GM10248 (cell line): ENCODE data around the gene LEFTY2.
"Not testable (repeated sequence)": the region's sequence is repeated elsewhere in the genome, so short reads cannot be mapped to it uniquely, and the experiment has no call there.

Experiments
- CTCF ChIA-PET: fragments of 300-600 bp; sonication (Branson Sonifier 250); formaldehyde crosslinking; extraction: SDS; loops from one replicate; lab custom pipeline; 2021; ENCODE audit warnings: antibody characterized with exemption; lab: Yijun Ruan, JAX
- POLR2A ChIA-PET: fragments of 350-650 bp; sonication (Branson Sonifier 250); formaldehyde crosslinking; extraction: SDS; loops from one replicate; lab custom pipeline; 2020; ENCODE audit warnings: antibody characterized with exemption; lab: Yijun Ruan, JAX
- DNase-seq: peaks from one replicate; pipeline ENCODE4 v3.0.0; 2012; ENCODE audit errors: extremely low spot score
- CTCF ChIP-seq: IDR thresholded peaks from 2 replicates; pipeline ENCODE4 v1.5.1; 2012; ENCODE audit warnings: mild to moderate bottlenecking, low read depth; ENCODE audit errors: extremely low read depth, missing control alignments, control extremely low read depth

LEFTY2 gene

GRCh38 chr1:225937048-225937968, 3.7 kb downstream of the LEFTY2 start:
- no peak for DNase-seq
- no peak for TF ChIP-seq CTCF
- ChIA-PET POLR2A (no interaction called here), CTCF (interaction anchor here (0.9 to 1.8 kb wide), 5 partner anchors 9 to 463 kb away, joined by 3 to 5 read pairs (median 3); no protein-coding TSS in a partner anchor)

GRCh38 chr1:225936523-225936922, 4.5 kb downstream of the LEFTY2 start:
- CTCF ChIA-PET: interaction anchor here (0.6 to 1.2 kb wide), 2 partner anchors 9 to 26 kb away, joined by 3 read pairs; no protein-coding TSS in a partner anchor
- POLR2A ChIA-PET: no interaction called here
- TF ChIP-seq CTCF: no peak
- no peak for DNase-seq

GRCh38 chr1:225936086-225936485, 4.9 kb downstream of the LEFTY2 start:
- CTCF ChIA-PET: interaction anchor here (0.6 to 1.5 kb wide), 2 partner anchors 9 kb away, joined by 3 read pairs; no protein-coding TSS in a partner anchor
- DNase-seq, POLR2A ChIA-PET: not testable (repeated sequence)

- POLR2A ChIA-PET: no interaction called here
- CTCF ChIA-PET: interaction anchor here (0.9 to 2.1 kb wide), 5 partner anchors 8 to 460 kb away, joined by 3 to 5 read pairs (median 4); partner anchors contain the start of gene PYCR2
- TF ChIP-seq CTCF: no peak
- DNase-seq: no peak
These were observed 6.3 kb downstream of the LEFTY2 start for GRCh38 chr1:225934711-225935110.

- TF ChIP-seq CTCF: no peak
- DNase-seq: no peak
- ChIA-PET POLR2A (no interaction called here), CTCF (interaction anchor here (2.1 kb wide), 1 partner anchor 9 kb away, joined by 5 read pairs; the partner anchor contains the start of gene PYCR2)
These were observed 7.9 kb downstream of the LEFTY2 start for GRCh38 chr1:225933072-225933471.

GRCh38 chr1:225931270-225932136, 9.5 kb downstream of the LEFTY2 start:
- no peak for TF ChIP-seq CTCF
- DNase-seq: no peak
- ChIA-PET CTCF (interaction anchor here (0.8 to 2.4 kb wide), 6 partner anchors 10 to 154 kb away, joined by 3 to 12 read pairs (median 4); partner anchors contain the start of genes LEFTY2 and SRP9), POLR2A (interaction anchor here (0.6 kb wide), 1 partner anchor 283 kb away, joined by 4 read pairs; no protein-coding TSS in a partner anchor)
